ENCODE data around the gene SMAD3. TPM values are rescaled to one million over a fixed set of nuclear protein-coding genes. Genes with fewer than 3 reads are reported as not detected.

Gene SMAD3
- total RNA-seq, 1 experiment from 2014 or later: 54.8 TPM

GRCh38 chr15:67164811-67165253, 99.4 kb downstream of the SMAD3 start:
- CTCF ChIA-PET: no interaction called here
- no peak overlapping the region for H3K4me3 Mint-ChIP-seq (ENCODE audit: unreplicated experiment)
- no peaks in the 10 kb centered on the region for H3K9me3 Mint-ChIP-seq (ENCODE audit: unreplicated experiment)

DNA sequence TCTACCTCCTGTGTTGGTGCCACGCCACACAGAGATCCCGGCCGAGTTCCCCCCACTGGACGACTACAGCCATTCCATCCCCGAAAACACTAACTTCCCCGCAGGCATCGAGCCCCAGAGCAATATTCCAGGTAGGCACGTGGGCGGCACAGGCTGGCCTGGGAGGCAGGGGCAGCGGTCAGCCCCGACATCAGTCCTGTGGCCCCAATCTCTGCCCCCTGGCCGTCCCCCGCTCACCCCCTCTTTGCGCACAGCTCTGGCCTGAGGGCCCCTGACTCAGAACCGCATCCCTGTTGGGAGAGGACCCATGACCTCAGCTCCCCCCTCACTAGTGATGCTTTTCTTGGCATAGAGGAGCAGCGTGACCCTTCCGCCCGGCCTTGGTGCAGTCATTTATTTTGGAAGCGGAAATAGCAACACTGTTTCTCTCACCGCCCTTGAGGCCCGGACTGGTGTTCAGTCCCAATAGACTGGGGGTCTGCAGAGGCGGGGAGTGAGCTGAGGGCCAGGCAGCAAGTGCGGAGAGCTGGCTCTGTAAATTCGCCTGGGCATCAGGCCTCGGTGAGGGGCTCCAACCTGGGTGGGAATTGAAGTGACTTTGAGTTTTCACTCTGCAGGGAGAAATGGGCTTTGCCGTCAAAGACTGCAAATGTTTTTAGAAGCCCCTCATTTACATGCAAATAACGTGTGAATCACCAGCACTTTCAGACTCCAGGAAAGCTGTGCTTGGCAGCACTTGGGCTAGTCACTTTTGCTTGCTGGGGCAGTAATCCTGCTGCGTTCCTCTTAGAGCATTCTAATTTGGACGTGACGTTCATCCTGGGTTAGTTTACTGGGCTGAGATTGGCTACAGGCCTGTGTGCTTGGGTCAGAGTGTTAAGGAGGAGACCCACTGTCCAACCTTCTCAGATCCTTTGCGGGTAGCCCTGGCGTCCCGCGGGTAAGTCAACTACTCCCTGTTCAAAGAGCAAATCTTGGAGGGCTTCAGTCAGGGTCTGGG, 100.2 kb downstream of the SMAD3 start:
- Mint-ChIP-seq H3K4me3 (ENCODE audit: unreplicated experiment) (no peak overlapping the region), H3K36me3 (ENCODE audit: insufficient read depth, unreplicated experiment) (peaks cover 47% of the 10 kb centered on the region), H3K27ac (ENCODE audit: unreplicated experiment) (peak overlapping the region; percentile 32), H3K4me1 (ENCODE audit: low read depth, unreplicated experiment) (peaks cover 7% of the 10 kb centered on the region), H3K9me3 (ENCODE audit: unreplicated experiment) (no peaks in the 10 kb centered on the region), H3K27me3 (ENCODE audit: insufficient read depth, unreplicated experiment) (no peaks in the 10 kb centered on the region)
- no peak overlapping the region for H3K4me3 ChIP-seq (ENCODE audit: low read depth, low read length)
- BruUV-seq (replicated peaks): no TSS peak
- no peak for TF ChIP-seq CTCF (IDR thresholded peaks at IDR 0.05; ENCODE audit: insufficient read depth in 1 of 2, low read depth in 1 of 2, low read length in 1 of 2, severe bottlenecking in 1 of 2, unreplicated experiment in 1 of 2)
- intact Hi-C loops (cut with micrococcal nuclease; ENCODE audit: unreplicated experiment): no loop called here
- no peaks in the 10 kb centered on the region; the same call in 1 of the 2 replicates for H3K36me3 ChIP-seq (ENCODE audit: control insufficient read depth, insufficient read depth, low read length)
- ChIA-PET POLR2A (interaction anchor here (0.5 kb wide), 1 partner anchor 15 kb away, joined by 12 read pairs; no protein-coding TSS in a partner anchor), CTCF (interaction anchor here (0.6 kb wide), 1 partner anchor 470 kb away, joined by 5 read pairs; no protein-coding TSS in a partner anchor)
- H3K27me3 ChIP-seq (replicated peaks; ENCODE audit: control insufficient read depth, insufficient read depth, low read length): no peaks in the 10 kb centered on the region
- no peaks in the 10 kb centered on the region for H3K9me3 ChIP-seq
- no peaks in the 10 kb centered on the region for H3K4me1 ChIP-seq
- DNase-seq: no peak

More at GRCh38 chr15:67164811-67165253, 99.4 kb downstream of the SMAD3 start:
- peak overlapping the region; percentile 42 for H3K27ac Mint-ChIP-seq (ENCODE audit: unreplicated experiment)
- H3K27me3 Mint-ChIP-seq (ENCODE audit: insufficient read depth, unreplicated experiment): no peaks in the 10 kb centered on the region
- BruUV-seq (replicated peaks): no TSS peak
- no peaks in the 10 kb centered on the region for H3K27me3 ChIP-seq (replicated peaks; ENCODE audit: control insufficient read depth, insufficient read depth, low read length)
- peaks cover 47% of the 10 kb centered on the region for H3K36me3 Mint-ChIP-seq (ENCODE audit: insufficient read depth, unreplicated experiment)
- no peak for DNase-seq
- POLR2A ChIA-PET: interaction anchor here (0.5 kb wide), 1 partner anchor 14 kb away, joined by 12 read pairs; no protein-coding TSS in a partner anchor
- intact Hi-C loops (cut with micrococcal nuclease; ENCODE audit: unreplicated experiment): no loop called here
- no peaks in the 10 kb centered on the region for H3K4me1 ChIP-seq
- H3K4me3 ChIP-seq (ENCODE audit: low read depth, low read length): no peak overlapping the region
- no peaks in the 10 kb centered on the region; the same call in 1 of the 2 replicates for H3K36me3 ChIP-seq (ENCODE audit: control insufficient read depth, insufficient read depth, low read length)
- no peaks in the 10 kb centered on the region for H3K9me3 ChIP-seq
- peaks cover 7% of the 10 kb centered on the region for H3K4me1 Mint-ChIP-seq (ENCODE audit: low read depth, unreplicated experiment)
- no peak for TF ChIP-seq CTCF (IDR thresholded peaks at IDR 0.05; ENCODE audit: insufficient read depth in 1 of 2, low read depth in 1 of 2, low read length in 1 of 2, severe bottlenecking in 1 of 2, unreplicated experiment in 1 of 2)

- H3K4me1 Mint-ChIP-seq (ENCODE audit: low read depth, unreplicated experiment): peaks cover 7% of the 10 kb centered on the region
- no TSS peak for BruUV-seq (replicated peaks)
- H3K36me3 ChIP-seq (ENCODE audit: control insufficient read depth, insufficient read depth, low read length): no peaks in the 10 kb centered on the region; the same call in 1 of the 2 replicates
Measured at GRCh38 chr15:67166280-67167009, 101.0 kb downstream of the SMAD3 start.

More at GRCh38 chr15:67166280-67167009, 101.0 kb downstream of the SMAD3 start:
- no peaks in the 10 kb centered on the region for H3K27me3 Mint-ChIP-seq (ENCODE audit: insufficient read depth, unreplicated experiment)
- Histone ChIP-seq H3K4me1 (no peaks in the 10 kb centered on the region), H3K9me3 (no peaks in the 10 kb centered on the region), H3K4me3 (ENCODE audit: low read depth, low read length) (no peak overlapping the region), H3K27me3 (replicated peaks; ENCODE audit: control insufficient read depth, insufficient read depth, low read length) (no peaks in the 10 kb centered on the region)
- ChIA-PET CTCF (no interaction called here), POLR2A (no interaction called here)
- DNase-seq: no peak
- TF ChIP-seq CTCF (IDR thresholded peaks at IDR 0.05; ENCODE audit: insufficient read depth in 1 of 2, low read depth in 1 of 2, low read length in 1 of 2, severe bottlenecking in 1 of 2, unreplicated experiment in 1 of 2): no peak
- H3K4me3 Mint-ChIP-seq (ENCODE audit: unreplicated experiment): no peak overlapping the region
- intact Hi-C loops (cut with micrococcal nuclease; ENCODE audit: unreplicated experiment): no loop called here
- no peaks in the 10 kb centered on the region for H3K9me3 Mint-ChIP-seq (ENCODE audit: unreplicated experiment)
- H3K27ac Mint-ChIP-seq (ENCODE audit: unreplicated experiment): peak overlapping the region; percentile 48
- peaks cover 52% of the 10 kb centered on the region for H3K36me3 Mint-ChIP-seq (ENCODE audit: insufficient read depth, unreplicated experiment)
